GM19043 (cell line): ENCODE results near the gene HLA-B.

Experiments
- ATAC-seq: cut with Tn5 transposase; IDR thresholded peaks from one replicate; pipeline ENCODE4 v1.9.1; 2021; ENCODE audit warnings: low read depth; ENCODE audit not compliant: unreplicated experiment

HLA-B gene

GRCh38 chr6:31353384-31353945, 3.5 kb downstream of the HLA-B start:
- no peak for ATAC-seq

DNA sequence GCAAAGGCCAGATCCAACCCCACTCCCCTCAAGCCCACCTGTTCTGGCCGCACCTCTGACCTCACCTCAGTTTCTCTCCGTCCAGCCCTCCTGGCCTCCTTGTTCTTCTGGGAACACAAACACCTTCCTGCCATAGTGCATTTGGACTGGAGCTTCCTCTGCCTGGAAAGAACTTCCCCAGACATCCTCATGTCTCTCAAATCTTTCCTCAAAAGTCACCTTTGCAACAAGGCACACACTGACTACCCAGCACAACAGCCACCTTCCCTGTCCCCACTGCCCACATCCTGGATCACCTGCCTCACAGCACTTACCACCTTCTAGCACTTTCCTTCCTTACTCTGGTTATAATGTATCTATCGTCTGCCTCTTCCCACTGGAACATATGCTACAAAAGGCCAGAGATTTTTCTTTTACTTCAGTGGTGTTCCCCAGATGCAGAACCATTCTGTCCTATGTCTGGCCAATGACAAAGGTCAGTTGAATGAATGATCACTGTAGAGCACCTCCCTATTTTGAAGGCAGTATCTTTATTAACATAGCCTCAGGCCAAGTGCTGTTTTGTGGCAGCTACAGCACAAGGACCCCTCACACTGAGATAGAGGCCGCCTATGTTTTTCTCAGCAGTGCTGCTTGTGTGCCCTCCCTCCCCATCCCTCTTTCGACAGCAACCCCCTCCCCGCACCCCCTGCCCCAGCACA, 4.1 kb downstream of the HLA-B start:
- ATAC-seq, result no peak

DNA sequence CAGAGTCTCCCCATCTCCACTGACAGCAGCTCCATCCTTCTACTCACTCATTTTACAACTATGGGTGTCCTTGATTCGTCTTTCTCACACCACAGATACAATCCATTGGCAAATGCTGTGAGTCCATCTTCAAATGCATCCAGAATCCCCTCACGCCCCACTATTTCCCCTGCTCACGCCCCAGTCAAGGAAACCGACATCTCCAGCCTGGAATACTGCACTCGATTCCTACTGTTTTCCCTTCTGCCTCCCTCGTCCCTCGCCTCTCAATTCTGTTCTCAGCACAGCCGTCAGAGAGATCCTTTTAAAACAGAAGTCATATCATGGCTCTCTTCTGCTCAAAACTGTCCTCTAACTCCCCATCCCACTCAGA, 4.7 kb downstream of the HLA-B start:
- no peak for ATAC-seq

DNA sequence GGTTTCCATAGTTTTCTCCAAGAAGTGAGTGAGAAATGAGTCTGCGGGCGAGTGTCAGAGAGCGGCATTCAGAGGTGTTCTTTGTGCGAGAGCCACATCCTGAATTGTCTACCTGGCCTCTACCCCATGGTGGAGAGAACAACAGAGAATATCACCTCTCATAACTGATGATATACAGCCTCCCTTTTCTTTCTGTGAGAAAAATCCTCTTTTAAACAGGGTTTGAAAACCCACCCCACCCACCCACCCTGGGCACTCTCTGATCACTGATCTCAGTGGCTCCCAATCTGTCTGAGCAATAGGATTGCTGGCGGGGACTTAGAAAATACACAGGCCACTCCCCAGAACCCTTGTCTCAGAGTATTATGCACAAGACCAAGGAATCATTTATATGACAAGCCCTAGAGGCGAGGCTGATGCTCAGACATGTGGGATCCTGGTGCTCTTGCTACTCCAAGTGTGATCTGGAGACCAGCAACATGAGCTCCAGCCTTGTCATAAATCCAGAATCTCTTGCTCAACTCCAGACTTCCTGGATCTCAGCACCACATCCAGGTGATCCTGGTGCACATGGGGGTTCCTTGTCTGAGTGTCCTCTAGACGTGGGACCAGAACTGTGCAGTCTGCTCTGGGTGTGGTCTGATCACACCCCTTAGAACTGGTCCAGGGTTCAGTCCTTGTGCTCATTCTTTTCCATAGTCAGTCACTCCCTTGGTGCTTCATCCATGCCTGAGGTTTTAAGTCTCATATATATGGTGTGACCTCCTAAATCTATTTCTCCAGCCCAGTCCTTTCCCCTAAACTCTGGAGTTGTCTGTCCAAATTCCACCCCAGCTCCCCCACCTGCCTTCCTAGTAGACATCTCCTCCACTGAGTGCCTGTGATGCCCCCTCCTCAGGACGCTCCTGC, 5.3 kb downstream of the HLA-B start:
- ATAC-seq, result no peak

GRCh38 chr6:31351033-31351380, 6.0 kb downstream of the HLA-B start:
- no peak for ATAC-seq

DNA sequence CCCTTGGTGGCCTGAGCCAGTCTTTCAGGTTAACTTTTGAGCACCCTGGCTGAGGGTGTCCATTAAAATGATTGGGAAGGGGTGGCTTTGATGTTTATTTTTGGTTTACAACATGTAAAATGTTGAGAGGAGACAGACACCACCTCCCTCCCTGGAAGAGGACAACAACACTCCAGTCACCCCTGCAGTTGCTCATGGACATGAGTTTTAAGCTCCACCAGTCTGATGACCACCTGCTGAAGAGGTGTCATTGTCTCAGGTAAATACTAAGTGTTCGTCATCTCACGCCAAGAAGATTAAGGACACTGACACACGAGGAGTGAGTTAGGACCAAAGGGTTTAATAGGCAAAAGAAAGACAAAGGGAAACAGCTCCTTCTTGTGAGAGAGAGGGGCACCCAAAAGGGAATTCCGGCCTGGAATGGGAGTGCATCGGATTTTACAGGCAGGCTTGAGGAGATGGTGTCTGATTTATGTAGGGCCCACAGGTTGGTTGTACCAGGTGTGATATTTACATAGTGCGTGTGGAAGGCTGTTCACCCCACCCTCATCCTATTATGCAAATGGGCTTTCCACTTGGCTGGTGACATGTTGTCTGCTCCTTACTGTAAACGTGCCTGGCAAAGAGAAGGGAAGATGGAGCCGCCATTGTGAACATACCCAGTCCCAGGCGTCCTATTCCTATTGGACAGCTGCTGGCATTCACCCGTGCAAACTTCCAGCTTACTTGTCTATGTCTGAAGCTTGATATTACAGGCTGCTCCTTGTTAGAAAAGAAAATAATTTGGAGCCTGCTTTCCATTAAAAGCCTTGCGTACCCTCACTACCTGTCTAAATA, 6.6 kb downstream of the HLA-B start:
- ATAC-seq, result no peak

DNA sequence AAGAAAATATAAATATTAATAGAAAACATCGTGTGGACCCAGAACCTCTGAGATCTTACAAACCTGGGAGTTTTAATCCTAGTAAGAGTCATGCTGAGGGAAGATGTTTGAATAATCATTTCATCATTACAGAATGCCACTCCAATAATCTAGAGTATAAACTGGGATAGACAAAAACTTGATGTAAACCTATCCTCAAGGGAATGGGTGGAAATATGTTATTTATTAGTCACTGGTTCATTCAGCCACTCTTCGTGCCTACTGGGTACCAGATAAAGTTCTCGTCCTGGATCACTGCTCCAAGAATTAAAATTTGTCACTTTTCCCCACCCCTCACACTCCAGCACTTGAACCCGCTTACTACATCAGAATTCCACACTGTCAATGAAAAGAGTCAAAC, 7.7 kb downstream of the HLA-B start:
- ATAC-seq, result no peak

DNA sequence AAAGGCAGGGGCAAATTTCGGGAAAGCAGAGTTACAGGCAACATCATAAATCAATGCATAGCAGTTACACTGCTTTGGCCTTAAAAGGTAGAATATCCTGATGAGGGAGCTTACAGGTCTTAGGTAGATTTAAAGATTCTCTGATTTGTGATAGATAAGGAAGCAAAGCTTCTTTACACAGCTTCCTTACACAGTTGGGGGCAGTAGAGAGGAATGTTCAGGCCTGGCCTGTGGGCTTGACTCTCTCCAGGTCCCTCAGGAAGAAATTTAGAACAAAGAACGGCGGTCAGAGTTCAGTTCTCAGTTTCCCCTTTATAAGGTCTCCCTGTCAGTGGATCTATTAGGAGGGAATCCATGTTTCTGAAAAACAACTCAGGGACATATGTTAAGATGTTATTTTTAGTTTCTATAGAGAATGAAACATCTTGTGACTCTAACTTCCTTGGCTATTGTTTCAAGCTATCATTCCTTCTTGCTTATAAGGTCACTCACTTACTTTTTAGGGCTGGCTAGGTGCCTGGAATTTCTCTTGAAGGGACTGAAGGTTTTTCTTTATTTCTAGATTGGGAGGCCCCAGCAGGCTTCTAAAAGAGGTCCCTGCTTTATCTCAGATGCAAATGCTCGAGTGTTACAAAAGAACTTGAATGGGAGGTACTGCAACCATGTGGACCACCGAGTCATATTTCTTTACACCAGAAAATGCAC, 11.8 kb downstream of the HLA-B start:
- ATAC-seq, result no peak

DNA sequence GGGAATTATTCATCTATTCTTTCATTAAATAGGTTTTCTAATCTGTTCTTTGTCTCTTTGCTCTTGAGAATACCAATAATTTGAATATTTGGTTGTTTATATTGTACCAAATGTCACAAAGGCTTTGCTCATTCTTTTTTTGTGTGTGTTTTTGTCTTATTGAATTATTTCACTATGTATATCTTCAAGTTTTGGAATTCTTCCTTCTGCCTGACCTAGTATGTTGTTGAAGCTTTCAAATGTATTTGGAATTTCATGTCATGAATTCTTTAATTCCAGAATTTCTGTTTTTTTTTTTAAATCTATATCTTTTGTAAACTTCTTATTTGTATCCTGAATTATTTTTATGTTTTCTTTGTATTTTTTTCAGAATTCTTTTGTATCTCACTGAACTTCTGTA, 16.8 kb downstream of the HLA-B start:
- no peak for ATAC-seq

DNA sequence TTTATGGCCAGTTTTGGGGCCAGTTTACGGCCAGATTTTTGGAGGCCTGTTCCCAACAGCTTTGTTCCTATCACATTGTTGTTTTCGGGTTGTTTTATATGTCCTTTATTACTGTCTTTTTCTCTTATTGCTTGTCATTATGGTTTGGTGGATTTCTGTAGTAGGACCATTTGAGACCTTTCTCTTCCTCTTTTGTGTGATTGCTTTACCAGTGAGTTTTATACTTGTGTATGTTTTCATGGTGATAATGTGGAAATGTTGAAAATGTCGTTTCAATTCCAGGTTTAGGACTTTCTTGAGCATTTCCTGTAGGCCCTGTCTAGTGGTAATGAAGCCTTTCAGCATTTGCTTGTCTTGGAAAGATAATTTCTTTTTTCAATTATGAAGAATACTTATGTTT, 17.8 kb downstream of the HLA-B start:
- no peak for ATAC-seq

DNA sequence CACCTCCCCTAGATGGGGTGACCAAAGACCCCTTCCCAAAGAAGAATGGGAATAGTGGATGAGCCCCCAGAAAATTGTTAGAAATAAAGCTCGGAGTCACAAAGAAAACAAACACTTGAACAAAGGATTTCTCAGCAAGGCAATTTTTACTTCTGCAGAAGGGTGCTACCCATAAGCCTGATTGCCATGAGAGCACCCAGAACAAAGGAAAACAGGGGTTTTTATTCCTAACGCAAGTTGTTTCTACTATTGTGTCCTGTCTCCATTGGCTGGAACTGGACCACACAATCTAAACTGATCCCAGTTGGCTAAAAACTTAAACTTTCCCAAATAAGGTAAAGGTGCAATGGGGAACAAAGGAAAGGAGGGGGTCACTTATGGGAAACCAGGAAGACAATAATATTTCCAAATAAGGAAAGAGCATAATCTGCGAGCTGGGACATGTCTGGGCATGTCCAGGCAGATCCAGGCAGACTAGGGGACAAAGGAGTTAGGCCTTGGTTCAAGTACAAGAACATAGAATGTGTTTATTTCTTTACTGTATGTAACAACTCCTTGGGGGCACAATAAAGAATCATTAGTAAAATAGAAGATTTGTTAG, 20.0 kb downstream of the HLA-B start:
- ATAC-seq, result no peak

- ATAC-seq, result no peak
Observed at GRCh38 chr6:31332637-31333602, 24.1 kb downstream of the HLA-B start.

GRCh38 chr6:31328355-31328960, 28.5 kb downstream of the HLA-B start:
- ATAC-seq, result no peak

- no peak for ATAC-seq
Observed at GRCh38 chr6:31321820-31322219, 35.2 kb downstream of the HLA-B start.

DNA sequence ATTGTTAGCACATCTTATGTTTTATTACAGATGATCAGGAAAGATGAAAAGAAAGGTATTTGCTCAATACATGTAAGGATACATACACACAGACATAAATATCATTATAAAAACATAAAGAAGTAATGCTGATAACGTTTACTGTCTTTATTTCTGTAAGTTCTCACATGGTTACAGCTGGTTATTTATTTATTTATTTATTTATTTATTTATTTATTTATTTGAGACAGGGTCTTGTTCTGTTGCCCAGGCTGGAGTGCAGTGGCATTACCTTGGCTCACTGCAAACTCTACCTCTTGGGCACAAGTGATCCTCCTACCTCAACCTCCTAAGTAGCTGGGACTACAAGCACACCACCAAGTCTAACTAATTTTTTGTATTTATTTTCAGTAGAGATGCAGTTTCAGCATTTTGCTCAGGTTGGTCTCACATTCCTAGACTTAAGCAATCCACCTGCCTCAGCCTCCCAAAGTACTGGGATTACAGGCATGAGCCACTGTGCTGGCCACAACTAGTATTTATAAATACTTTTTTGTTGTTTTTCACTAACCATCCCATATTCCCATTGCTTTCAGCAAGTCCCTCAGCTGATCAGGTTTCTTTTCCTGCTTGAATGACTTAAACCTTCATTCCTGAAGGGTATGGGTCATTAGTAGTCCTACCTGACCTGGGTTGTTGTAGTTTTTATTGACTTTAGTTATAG, 35.8 kb downstream of the HLA-B start:
- ATAC-seq, result no peak

DNA sequence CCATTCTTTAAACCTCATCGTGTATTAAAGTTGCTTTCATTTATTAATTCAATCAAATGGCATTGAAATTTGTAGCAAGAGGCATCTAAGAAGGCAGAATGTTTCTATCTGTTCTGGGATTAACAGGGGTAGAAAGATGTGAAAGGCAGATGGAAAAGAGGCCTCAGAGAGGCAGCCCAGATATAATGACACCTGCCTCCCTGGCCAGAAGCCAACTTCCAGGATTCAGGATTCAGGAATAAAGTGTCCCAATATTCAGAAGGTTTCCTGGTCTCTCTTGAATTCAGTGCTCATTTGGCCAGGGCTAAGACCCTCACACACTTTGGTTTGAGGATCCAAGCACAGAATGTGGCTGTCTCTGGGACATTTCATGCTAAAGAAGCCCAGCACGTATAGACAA, 39.9 kb downstream of the HLA-B start:
- no peak for ATAC-seq

- ATAC-seq, result no peak
Observed at GRCh38 chr6:31309641-31310040, 47.3 kb downstream of the HLA-B start.

- ATAC-seq, result no peak
Observed at GRCh38 chr6:31308845-31309175, 48.2 kb downstream of the HLA-B start.
